NB4 (cell line): ENCODE data around the gene ECHDC3.

Experiments used
- POLR2A ChIP-seq: IDR thresholded peaks from 2 replicates; pipeline ENCODE4 v1.6.1; 2011; ENCODE audit warnings: mild to moderate bottlenecking; ENCODE audit not compliant: insufficient read length; ENCODE audit errors: extremely low read depth
- TF ChIP-seq, protein P1 (sequence below): IDR thresholded peaks from one replicate; pipeline ENCODE4 v1.5.1; 2012; ENCODE audit warnings: low read depth, low read length

DNA sequence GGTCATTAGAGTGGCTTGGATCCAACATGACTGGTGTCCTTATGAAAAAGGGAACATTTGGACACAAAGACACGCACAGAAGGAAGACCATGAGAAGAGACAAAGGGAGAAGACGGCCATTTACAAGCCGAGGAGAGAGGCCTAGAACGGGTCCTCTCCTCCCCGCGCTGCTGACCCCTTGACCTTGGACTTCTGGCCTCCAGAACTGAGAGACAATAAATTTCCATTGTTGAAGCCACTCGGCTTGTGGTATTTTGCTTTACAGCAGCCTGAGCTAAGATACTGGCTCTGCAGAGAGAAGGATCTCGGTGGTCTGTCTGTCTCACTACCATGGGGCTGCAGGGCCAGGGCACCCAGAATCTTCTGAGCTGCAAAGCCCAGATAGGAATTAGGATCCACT is 38.1 kb upstream of the ECHDC3 start:
- TF ChIP-seq, protein P1, sequence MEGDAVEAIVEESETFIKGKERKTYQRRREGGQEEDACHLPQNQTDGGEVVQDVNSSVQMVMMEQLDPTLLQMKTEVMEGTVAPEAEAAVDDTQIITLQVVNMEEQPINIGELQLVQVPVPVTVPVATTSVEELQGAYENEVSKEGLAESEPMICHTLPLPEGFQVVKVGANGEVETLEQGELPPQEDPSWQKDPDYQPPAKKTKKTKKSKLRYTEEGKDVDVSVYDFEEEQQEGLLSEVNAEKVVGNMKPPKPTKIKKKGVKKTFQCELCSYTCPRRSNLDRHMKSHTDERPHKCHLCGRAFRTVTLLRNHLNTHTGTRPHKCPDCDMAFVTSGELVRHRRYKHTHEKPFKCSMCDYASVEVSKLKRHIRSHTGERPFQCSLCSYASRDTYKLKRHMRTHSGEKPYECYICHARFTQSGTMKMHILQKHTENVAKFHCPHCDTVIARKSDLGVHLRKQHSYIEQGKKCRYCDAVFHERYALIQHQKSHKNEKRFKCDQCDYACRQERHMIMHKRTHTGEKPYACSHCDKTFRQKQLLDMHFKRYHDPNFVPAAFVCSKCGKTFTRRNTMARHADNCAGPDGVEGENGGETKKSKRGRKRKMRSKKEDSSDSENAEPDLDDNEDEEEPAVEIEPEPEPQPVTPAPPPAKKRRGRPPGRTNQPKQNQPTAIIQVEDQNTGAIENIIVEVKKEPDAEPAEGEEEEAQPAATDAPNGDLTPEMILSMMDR = no peak
- TF ChIP-seq POLR2A = no peak
